ENCODE measurements around the gene SRSF10. TPM values are rescaled to one million over a fixed set of nuclear protein-coding genes. Genes with fewer than 3 reads are reported as not detected.
A peak's percentile ranks its signal among the peaks of the same experiment; 100 is the strongest.

SRSF10 gene
- total and polyA plus RNA-seq, 9 of the 15 experiments (the other 6 are each of a cell fraction or from before 2014, with no cell fraction given): 154 to 264 (median 205) TPM

DNA sequence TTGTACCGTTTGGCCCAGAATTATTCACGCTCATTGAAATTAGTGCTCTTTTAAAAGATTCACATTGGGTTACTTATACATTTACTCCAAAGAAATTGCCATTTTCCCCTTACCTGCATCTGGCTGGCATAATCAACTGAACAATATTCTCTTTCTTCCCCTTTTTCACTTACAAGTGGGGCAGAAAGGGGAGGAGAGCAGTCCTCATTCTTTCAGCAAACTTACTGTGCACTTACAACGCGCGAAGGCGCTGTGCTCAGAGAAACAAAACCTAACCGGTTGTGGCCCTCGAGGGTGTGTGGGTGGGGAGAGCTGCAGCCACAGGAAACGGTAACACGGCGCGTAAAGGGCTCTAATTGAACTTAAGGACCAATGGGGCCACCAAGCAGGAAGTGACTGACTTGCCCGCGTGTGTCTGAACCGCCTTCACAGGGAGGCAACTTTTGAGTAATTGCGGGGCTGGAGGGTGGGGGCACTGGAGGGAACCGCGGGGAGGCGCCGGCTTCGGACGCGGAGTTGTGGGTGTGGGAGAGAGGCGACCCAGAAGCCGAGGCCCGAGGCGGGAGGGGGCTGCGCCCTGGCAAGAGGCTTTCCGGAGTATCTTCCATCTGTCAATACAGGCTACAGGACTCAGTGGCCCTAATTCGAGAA is 21.2 kb downstream of the SRSF10 start (continued):
- TF ChIP-seq, protein P1, sequence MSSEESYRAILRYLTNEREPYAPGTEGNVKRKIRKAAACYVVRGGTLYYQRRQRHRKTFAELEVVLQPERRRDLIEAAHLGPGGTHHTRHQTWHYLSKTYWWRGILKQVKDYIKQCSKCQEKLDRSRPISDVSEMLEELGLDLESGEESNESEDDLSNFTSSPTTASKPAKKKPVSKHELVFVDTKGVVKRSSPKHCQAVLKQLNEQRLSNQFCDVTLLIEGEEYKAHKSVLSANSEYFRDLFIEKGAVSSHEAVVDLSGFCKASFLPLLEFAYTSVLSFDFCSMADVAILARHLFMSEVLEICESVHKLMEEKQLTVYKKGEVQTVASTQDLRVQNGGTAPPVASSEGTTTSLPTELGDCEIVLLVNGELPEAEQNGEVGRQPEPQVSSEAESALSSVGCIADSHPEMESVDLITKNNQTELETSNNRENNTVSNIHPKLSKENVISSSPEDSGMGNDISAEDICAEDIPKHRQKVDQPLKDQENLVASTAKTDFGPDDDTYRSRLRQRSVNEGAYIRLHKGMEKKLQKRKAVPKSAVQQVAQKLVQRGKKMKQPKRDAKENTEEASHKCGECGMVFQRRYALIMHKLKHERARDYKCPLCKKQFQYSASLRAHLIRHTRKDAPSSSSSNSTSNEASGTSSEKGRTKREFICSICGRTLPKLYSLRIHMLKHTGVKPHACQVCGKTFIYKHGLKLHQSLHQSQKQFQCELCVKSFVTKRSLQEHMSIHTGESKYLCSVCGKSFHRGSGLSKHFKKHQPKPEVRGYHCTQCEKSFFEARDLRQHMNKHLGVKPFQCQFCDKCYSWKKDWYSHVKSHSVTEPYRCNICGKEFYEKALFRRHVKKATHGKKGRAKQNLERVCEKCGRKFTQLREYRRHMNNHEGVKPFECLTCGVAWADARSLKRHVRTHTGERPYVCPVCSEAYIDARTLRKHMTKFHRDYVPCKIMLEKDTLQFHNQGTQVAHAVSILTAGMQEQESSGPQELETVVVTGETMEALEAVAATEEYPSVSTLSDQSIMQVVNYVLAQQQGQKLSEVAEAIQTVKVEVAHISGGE (CRISPR knock-in tag; IDR thresholded peaks at IDR 0.05): no peak; a peak in 1 of 6 replicates
- TF ChIP-seq ZNF274 (IDR thresholded peaks at IDR 0.05; ENCODE audit: borderline replicate concordance, low read depth, low read length) (no peak), ZKSCAN8 (CRISPR knock-in tag; IDR thresholded peaks at IDR 0.05) (no peak), RFX7 (CRISPR knock-in tag; IDR thresholded peaks at IDR 0.05) (no peak), TRIM28 (IDR thresholded peaks at IDR 0.05) (no peak), ZNF239 (CRISPR knock-in tag; IDR thresholded peaks at IDR 0.05) (no peak), DDX20 (tag; IDR thresholded peaks at IDR 0.05; ENCODE audit: low read depth) (no peak), KDM5B (IDR thresholded peaks at IDR 0.05; ENCODE audit: insufficient replicate concordance, low read depth, low read length) (peak; percentile 83), EP400 (IDR thresholded peaks at IDR 0.05) (no peak; the same call in 1 of the 2 replicates), EZH2 (IDR thresholded peaks at IDR 0.05; ENCODE audit: borderline replicate concordance, low read depth, low read length) (no peak), FOSL1 (tag; conservative IDR thresholded peaks at IDR 0.05) (no peak), HNRNPUL1 (IDR thresholded peaks at IDR 0.05; ENCODE audit: low read length) (no peak; the same call in 1 of the 2 replicates)
- TF ChIP-seq, protein P2, sequence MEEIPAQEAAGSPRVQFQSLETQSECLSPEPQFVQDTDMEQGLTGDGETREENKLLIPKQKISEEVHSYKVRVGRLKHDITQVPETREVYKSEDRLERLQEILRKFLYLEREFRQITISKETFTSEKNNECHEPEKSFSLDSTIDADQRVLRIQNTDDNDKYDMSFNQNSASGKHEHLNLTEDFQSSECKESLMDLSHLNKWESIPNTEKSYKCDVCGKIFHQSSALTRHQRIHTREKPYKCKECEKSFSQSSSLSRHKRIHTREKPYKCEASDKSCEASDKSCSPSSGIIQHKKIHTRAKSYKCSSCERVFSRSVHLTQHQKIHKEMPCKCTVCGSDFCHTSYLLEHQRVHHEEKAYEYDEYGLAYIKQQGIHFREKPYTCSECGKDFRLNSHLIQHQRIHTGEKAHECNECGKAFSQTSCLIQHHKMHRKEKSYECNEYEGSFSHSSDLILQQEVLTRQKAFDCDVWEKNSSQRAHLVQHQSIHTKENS (CRISPR knock-in tag; IDR thresholded peaks at IDR 0.05): no peak
- TF ChIP-seq, protein P3, sequence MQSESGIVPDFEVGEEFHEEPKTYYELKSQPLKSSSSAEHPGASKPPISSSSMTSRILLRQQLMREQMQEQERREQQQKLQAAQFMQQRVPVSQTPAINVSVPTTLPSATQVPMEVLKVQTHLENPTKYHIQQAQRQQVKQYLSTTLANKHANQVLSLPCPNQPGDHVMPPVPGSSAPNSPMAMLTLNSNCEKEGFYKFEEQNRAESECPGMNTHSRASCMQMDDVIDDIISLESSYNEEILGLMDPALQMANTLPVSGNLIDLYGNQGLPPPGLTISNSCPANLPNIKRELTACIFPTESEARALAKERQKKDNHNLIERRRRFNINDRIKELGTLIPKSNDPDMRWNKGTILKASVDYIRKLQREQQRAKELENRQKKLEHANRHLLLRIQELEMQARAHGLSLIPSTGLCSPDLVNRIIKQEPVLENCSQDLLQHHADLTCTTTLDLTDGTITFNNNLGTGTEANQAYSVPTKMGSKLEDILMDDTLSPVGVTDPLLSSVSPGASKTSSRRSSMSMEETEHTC (IDR thresholded peaks at IDR 0.05): no peak; the same call in 1 of the 2 replicates
- TF ChIP-seq, protein P4, sequence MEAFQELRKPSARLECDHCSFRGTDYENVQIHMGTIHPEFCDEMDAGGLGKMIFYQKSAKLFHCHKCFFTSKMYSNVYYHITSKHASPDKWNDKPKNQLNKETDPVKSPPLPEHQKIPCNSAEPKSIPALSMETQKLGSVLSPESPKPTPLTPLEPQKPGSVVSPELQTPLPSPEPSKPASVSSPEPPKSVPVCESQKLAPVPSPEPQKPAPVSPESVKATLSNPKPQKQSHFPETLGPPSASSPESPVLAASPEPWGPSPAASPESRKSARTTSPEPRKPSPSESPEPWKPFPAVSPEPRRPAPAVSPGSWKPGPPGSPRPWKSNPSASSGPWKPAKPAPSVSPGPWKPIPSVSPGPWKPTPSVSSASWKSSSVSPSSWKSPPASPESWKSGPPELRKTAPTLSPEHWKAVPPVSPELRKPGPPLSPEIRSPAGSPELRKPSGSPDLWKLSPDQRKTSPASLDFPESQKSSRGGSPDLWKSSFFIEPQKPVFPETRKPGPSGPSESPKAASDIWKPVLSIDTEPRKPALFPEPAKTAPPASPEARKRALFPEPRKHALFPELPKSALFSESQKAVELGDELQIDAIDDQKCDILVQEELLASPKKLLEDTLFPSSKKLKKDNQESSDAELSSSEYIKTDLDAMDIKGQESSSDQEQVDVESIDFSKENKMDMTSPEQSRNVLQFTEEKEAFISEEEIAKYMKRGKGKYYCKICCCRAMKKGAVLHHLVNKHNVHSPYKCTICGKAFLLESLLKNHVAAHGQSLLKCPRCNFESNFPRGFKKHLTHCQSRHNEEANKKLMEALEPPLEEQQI (IDR thresholded peaks at IDR 0.05): 0 out of 2 replicates have a peak, but pooled peaks have one; percentile 34
- TF ChIP-seq, protein P5, sequence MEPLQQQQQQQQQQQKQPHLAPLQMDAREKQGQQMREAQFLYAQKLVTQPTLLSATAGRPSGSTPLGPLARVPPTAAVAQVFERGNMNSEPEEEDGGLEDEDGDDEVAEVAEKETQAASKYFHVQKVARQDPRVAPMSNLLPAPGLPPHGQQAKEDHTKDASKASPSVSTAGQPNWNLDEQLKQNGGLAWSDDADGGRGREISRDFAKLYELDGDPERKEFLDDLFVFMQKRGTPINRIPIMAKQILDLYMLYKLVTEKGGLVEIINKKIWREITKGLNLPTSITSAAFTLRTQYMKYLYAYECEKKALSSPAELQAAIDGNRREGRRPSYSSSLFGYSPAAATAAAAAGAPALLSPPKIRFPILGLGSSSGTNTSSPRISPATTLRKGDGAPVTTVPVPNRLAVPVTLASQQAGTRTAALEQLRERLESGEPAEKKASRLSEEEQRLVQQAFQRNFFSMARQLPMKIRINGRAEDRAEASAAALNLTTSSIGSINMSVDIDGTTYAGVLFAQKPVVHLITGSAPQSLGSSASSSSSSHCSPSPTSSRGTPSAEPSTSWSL (CRISPR knock-in tag; IDR thresholded peaks at IDR 0.05; ENCODE audit: borderline replicate concordance): no peak

Measured in K562 (cell line).